Dendritic cell treated with granulocyte-macrophage colony-stimulating factor and Interleukin-4, amounts not matched to agents 40 ng/mL and 50 ng/mL, for 4 days (primary cell): Measurements from ENCODE around the gene SIDT2.

Source experiments
- H3K27ac Mint-ChIP-seq: one replicate; pipeline ENCODE4 v1.8.0; 2022; ENCODE audit warnings: mild to moderate bottlenecking, mixed read lengths
- H3K27me3 Mint-ChIP-seq: one replicate; pipeline ENCODE4 v1.8.0; 2022; ENCODE audit warnings: mild to moderate bottlenecking, mixed read lengths
- H3K36me3 Mint-ChIP-seq: one replicate; pipeline ENCODE4 v1.8.0; 2022; ENCODE audit warnings: low read depth, mixed read lengths
- H3K4me1 Mint-ChIP-seq: one replicate; pipeline ENCODE4 v1.8.0; 2022; ENCODE audit warnings: low read depth, mixed read lengths
- H3K4me3 Mint-ChIP-seq: one replicate; pipeline ENCODE4 v1.8.0; 2022; ENCODE audit warnings: mild to moderate bottlenecking, moderate library complexity, mixed read lengths
- H3K9me3 Mint-ChIP-seq: one replicate; pipeline ENCODE4 v1.8.0; 2022; ENCODE audit warnings: mixed read lengths
- intact Hi-C: fragments of 100-400 bp; cut with micrococcal nuclease; formaldehyde crosslinking; loops from one replicate; pipeline ENCODE4 v1.15.0; 2022

SIDT2 gene

GRCh38 chr11:117188620-117189081 lies 10.1 kb downstream of the SIDT2 start:
- peak overlapping the region; percentile 84 for H3K27ac Mint-ChIP-seq

GRCh38 chr11:117189191-117189940 lies 10.8 kb downstream of the SIDT2 start:
- Mint-ChIP-seq H3K27me3 (no peaks in the 10 kb centered on the region), H3K4me3 (peak overlapping the region; percentile 54), H3K4me1 (peaks cover 79% of the 10 kb centered on the region), H3K27ac (peak overlapping the region; percentile 84), H3K36me3 (peaks cover 99% of the 10 kb centered on the region), H3K9me3 (no peaks in the 10 kb centered on the region)
- intact Hi-C loops: loop anchor here (1.0 kb wide), 1 partner anchor 8 kb away; no protein-coding TSS in a partner anchor

More at GRCh38 chr11:117188620-117189081, 10.1 kb downstream of the SIDT2 start:
- no peaks in the 10 kb centered on the region for H3K27me3 Mint-ChIP-seq
- peaks cover 99% of the 10 kb centered on the region for H3K36me3 Mint-ChIP-seq
- H3K4me1 Mint-ChIP-seq: peaks cover 77% of the 10 kb centered on the region
- peak overlapping the region; percentile 54 for H3K4me3 Mint-ChIP-seq
- H3K9me3 Mint-ChIP-seq: no peaks in the 10 kb centered on the region
- intact Hi-C loops: loop anchor here (1.0 kb wide), 1 partner anchor 7 kb away; no protein-coding TSS in a partner anchor

- Mint-ChIP-seq H3K27me3 (no peaks in the 10 kb centered on the region), H3K27ac (peak overlapping the region; percentile 84), H3K4me1 (peaks cover 81% of the 10 kb centered on the region), H3K36me3 (peaks cover 100% of the 10 kb centered on the region), H3K9me3 (no peaks in the 10 kb centered on the region), H3K4me3 (no peak overlapping the region)
- intact Hi-C loops: loop anchor here (1.0 kb wide), 1 partner anchor 9 kb away; no protein-coding TSS in a partner anchor
Observed at GRCh38 chr11:117189941-117190544, 11.5 kb downstream of the SIDT2 start.

GRCh38 chr11:117191680-117192400 lies 13.3 kb downstream of the SIDT2 start:
- intact Hi-C loops: no loop called here
- Mint-ChIP-seq H3K36me3 (peaks cover 100% of the 10 kb centered on the region), H3K4me3 (no peak overlapping the region), H3K27ac (peak overlapping the region; percentile 20), H3K4me1 (peaks cover 73% of the 10 kb centered on the region), H3K9me3 (no peaks in the 10 kb centered on the region), H3K27me3 (no peaks in the 10 kb centered on the region)

- intact Hi-C loops: no loop called here
- H3K27ac Mint-ChIP-seq: peak overlapping the region; percentile 20
- peaks cover 70% of the 10 kb centered on the region for H3K4me1 Mint-ChIP-seq
Observed at GRCh38 chr11:117192401-117192875, 13.9 kb downstream of the SIDT2 start.

GRCh38 chr11:117193130-117194020 lies 14.8 kb downstream of the SIDT2 start:
- peak overlapping the region; percentile 20 for H3K27ac Mint-ChIP-seq
- peaks cover 68% of the 10 kb centered on the region for H3K4me1 Mint-ChIP-seq
- intact Hi-C loops: no loop called here
- H3K4me3 Mint-ChIP-seq: no peak overlapping the region
- H3K9me3 Mint-ChIP-seq: no peaks in the 10 kb centered on the region
- peaks cover 100% of the 10 kb centered on the region for H3K36me3 Mint-ChIP-seq
- no peaks in the 10 kb centered on the region for H3K27me3 Mint-ChIP-seq

More at GRCh38 chr11:117192401-117192875, 13.9 kb downstream of the SIDT2 start:
- H3K27me3 Mint-ChIP-seq: no peaks in the 10 kb centered on the region
- H3K36me3 Mint-ChIP-seq: peaks cover 100% of the 10 kb centered on the region
- H3K9me3 Mint-ChIP-seq: no peaks in the 10 kb centered on the region
- H3K4me3 Mint-ChIP-seq: no peak overlapping the region

- H3K4me3 Mint-ChIP-seq: no peak overlapping the region
- intact Hi-C loops: no loop called here
- peaks cover 96% of the 10 kb centered on the region for H3K36me3 Mint-ChIP-seq
- no peaks in the 10 kb centered on the region for H3K27me3 Mint-ChIP-seq
- H3K9me3 Mint-ChIP-seq: no peaks in the 10 kb centered on the region
- peaks cover 62% of the 10 kb centered on the region for H3K4me1 Mint-ChIP-seq
- H3K27ac Mint-ChIP-seq: no peak overlapping the region
Observed at GRCh38 chr11:117194267-117194666, 15.7 kb downstream of the SIDT2 start.

- Mint-ChIP-seq H3K36me3 (peaks cover 92% of the 10 kb centered on the region), H3K27me3 (no peaks in the 10 kb centered on the region), H3K27ac (peak overlapping the region; percentile 6), H3K4me3 (no peak overlapping the region), H3K9me3 (no peaks in the 10 kb centered on the region), H3K4me1 (peaks cover 52% of the 10 kb centered on the region)
- intact Hi-C loops: no loop called here
Observed at GRCh38 chr11:117195258-117195657, 16.7 kb downstream of the SIDT2 start.

- Mint-ChIP-seq H3K27me3 (no peaks in the 10 kb centered on the region), H3K4me3 (no peak overlapping the region), H3K4me1 (peaks cover 51% of the 10 kb centered on the region), H3K9me3 (no peaks in the 10 kb centered on the region), H3K36me3 (peaks cover 92% of the 10 kb centered on the region), H3K27ac (peak overlapping the region; percentile 6)
- intact Hi-C loops: no loop called here
Observed at GRCh38 chr11:117195761-117196160, 17.2 kb downstream of the SIDT2 start.

GRCh38 chr11:117197006-117197405 lies 18.5 kb downstream of the SIDT2 start:
- H3K4me3 Mint-ChIP-seq: no peak overlapping the region
- H3K9me3 Mint-ChIP-seq: no peaks in the 10 kb centered on the region
- H3K27me3 Mint-ChIP-seq: no peaks in the 10 kb centered on the region
- intact Hi-C loops: no loop called here
- peaks cover 82% of the 10 kb centered on the region for H3K36me3 Mint-ChIP-seq
- H3K4me1 Mint-ChIP-seq: peaks cover 55% of the 10 kb centered on the region
- no peak overlapping the region for H3K27ac Mint-ChIP-seq

GRCh38 chr11:117197516-117198456 lies 19.2 kb downstream of the SIDT2 start:
- Mint-ChIP-seq H3K4me3 (no peak overlapping the region), H3K9me3 (no peaks in the 10 kb centered on the region), H3K36me3 (peaks cover 77% of the 10 kb centered on the region), H3K27me3 (no peaks in the 10 kb centered on the region), H3K4me1 (peaks cover 47% of the 10 kb centered on the region), H3K27ac (peak overlapping the region; percentile 17)
- intact Hi-C loops: no loop called here

- intact Hi-C loops: no loop called here
- Mint-ChIP-seq H3K9me3 (no peaks in the 10 kb centered on the region), H3K4me3 (no peak overlapping the region), H3K27ac (peak overlapping the region; percentile 17), H3K36me3 (peaks cover 77% of the 10 kb centered on the region), H3K27me3 (no peaks in the 10 kb centered on the region), H3K4me1 (peaks cover 41% of the 10 kb centered on the region)
Observed at GRCh38 chr11:117198613-117199012, 20.1 kb downstream of the SIDT2 start.
